CD4-positive, alpha-beta T cell treated with Interferon alpha-2 for 1 hour (primary cell): Measurements from ENCODE around the gene DDRGK1.
A peak's percentile ranks its signal among the peaks of the same experiment; 100 is the strongest.

Experiments
- DNase-seq, 2 donors: peaks; one replicate each; pipeline ENCODE4 v3.0.0-alpha.2; 2020 to 2022

DDRGK1 gene

GRCh38 chr20:3204124-3204794 lies at the start of gene DDRGK1:
DDRGK1 (minus strand) TSS chr20:3204682; CDS start chr20:3204627, 55 bp downstream.
- peak; percentile 88 to 93 for DNase-seq

GRCh38 chr20:3251806-3252205 lies 47.3 kb upstream of the DDRGK1 start:
- no peak for DNase-seq

- no peak for DNase-seq
Observed at GRCh38 chr20:3250091-3250504, 45.6 kb upstream of the DDRGK1 start.

- no peak for DNase-seq
Observed at GRCh38 chr20:3248993-3249347, 44.5 kb upstream of the DDRGK1 start.

GRCh38 chr20:3248167-3248992 lies 43.9 kb upstream of the DDRGK1 start:
- DNase-seq = peak in 1 of 2 donors; percentile 12

GRCh38 chr20:3247638-3248037 lies 43.2 kb upstream of the DDRGK1 start:
- DNase-seq = no peak

GRCh38 chr20:3246682-3247081 lies 42.2 kb upstream of the DDRGK1 start:
- no peak for DNase-seq

- no peak for DNase-seq
Observed at GRCh38 chr20:3245711-3246110, 41.2 kb upstream of the DDRGK1 start.

GRCh38 chr20:3245156-3245555 lies 40.7 kb upstream of the DDRGK1 start:
- no peak for DNase-seq

GRCh38 chr20:3244613-3245012 lies 40.1 kb upstream of the DDRGK1 start:
- DNase-seq = no peak

- DNase-seq = no peak
Observed at GRCh38 chr20:3243718-3244358, 39.4 kb upstream of the DDRGK1 start.

GRCh38 chr20:3242172-3242692 lies 37.8 kb upstream of the DDRGK1 start:
- no peak for DNase-seq

- no peak for DNase-seq
Observed at GRCh38 chr20:3240776-3241363, 36.4 kb upstream of the DDRGK1 start.

GRCh38 chr20:3239867-3240775 lies 35.6 kb upstream of the DDRGK1 start:
- DNase-seq = no peak

- DNase-seq = peak in 1 of 2 donors; percentile 36
Observed at GRCh38 chr20:3239026-3239866, 34.8 kb upstream of the DDRGK1 start, which contains the start of gene SLC4A11. SLC4A11 (minus strand) TSS chr20:3239190; CDS start chr20:3239137, 53 bp downstream.

- peak; percentile 21 to 48 for DNase-seq
Observed at GRCh38 chr20:3238616-3239025, 34.1 kb upstream of the DDRGK1 start.

GRCh38 chr20:3237958-3238615 lies 33.6 kb upstream of the DDRGK1 start:
- DNase-seq = peak in 1 of 2 donors; percentile 5

GRCh38 chr20:3237011-3237957 lies 32.8 kb upstream of the DDRGK1 start:
- no peak for DNase-seq

- no peak for DNase-seq
Observed at GRCh38 chr20:3235666-3236324, 31.3 kb upstream of the DDRGK1 start.
